Gastrocnemius medialis (tissue), 4 donors: Measurements from ENCODE around the gene TFCP2L1.

Experiments
- POLR2A ChIP-seq, 2 donors: fragments of 450-650 bp; IDR thresholded peaks; one replicate each; pipeline ENCODE4 v1.6.1; 2017; ENCODE audit warnings: antibody characterized with exemption in 2 of 2, mild to moderate bottlenecking in 2 of 2, moderate library complexity in 2 of 2
- TF ChIP-seq, protein P1 (sequence below), 5 experiments: fragments of 450-650 bp in 3 of 5; fragments of 200-600 bp in 2 of 5; sonication (generic) in 2 of 5; IDR thresholded peaks in 4 of 5; conservative IDR thresholded peaks in 1 of 5; 1 replicate in 4 of 5; 2 replicates in 1 of 5; pipeline ENCODE4 v1.5.1; 2016 to 2019; ENCODE audit warnings: antibody characterized with exemption in 5 of 5, mild to moderate bottlenecking in 3 of 5, moderate library complexity in 3 of 5

DNA sequence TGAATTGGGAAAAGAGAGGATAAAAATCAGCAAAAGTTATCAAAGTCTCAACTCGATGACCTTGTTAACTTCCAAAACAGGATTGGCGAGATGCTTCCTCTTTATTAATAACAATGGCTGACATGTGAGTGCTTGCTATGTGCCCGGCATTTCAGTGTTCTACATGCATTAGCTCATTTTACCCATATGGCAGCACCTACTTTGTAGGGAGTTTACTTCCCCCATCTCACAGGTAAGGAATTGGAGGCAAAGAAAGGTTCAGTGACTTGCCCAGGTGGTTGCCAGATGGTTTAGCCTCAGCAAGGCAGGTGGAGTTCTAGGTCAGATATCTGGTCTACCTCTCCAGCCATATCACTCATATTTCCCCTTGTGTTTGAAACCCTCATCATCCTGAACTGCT is 12.4 kb downstream of the TFCP2L1 start:
- TF ChIP-seq, protein P1, sequence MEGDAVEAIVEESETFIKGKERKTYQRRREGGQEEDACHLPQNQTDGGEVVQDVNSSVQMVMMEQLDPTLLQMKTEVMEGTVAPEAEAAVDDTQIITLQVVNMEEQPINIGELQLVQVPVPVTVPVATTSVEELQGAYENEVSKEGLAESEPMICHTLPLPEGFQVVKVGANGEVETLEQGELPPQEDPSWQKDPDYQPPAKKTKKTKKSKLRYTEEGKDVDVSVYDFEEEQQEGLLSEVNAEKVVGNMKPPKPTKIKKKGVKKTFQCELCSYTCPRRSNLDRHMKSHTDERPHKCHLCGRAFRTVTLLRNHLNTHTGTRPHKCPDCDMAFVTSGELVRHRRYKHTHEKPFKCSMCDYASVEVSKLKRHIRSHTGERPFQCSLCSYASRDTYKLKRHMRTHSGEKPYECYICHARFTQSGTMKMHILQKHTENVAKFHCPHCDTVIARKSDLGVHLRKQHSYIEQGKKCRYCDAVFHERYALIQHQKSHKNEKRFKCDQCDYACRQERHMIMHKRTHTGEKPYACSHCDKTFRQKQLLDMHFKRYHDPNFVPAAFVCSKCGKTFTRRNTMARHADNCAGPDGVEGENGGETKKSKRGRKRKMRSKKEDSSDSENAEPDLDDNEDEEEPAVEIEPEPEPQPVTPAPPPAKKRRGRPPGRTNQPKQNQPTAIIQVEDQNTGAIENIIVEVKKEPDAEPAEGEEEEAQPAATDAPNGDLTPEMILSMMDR (IDR thresholded peaks at IDR 0.05 in 4 of 5, conservative IDR thresholded peaks at IDR 0.05 in 1 of 5) = no peak
- TF ChIP-seq POLR2A (IDR thresholded peaks at IDR 0.05) = no peak
